Uterus (tissue), 4 donors: Measurements from ENCODE around the gene ACADL. TPM values are rescaled to one million over a fixed set of nuclear protein-coding genes. Genes with fewer than 3 reads are reported as not detected.

Source experiments
- DNase-seq, 2 donors: peaks; one replicate each; pipeline ENCODE4 v3.0.0-alpha.2; 2019 to 2020
- H3K27ac ChIP-seq, 2 donors: fragments of 200-600 bp; sonication (generic); 1 replicate in 1 of 2; 2 replicates in 1 of 2; pipeline ENCODE4 v1.5.1; 2016 to 2018
- H3K27me3 ChIP-seq, 2 donors: fragments of 200-600 bp; sonication (generic); one replicate each; pipeline ENCODE4 v1.5.1; 2018 to 2019; ENCODE audit warnings: control low read depth in 1 of 2
- H3K36me3 ChIP-seq, 2 donors: fragments of 200-600 bp; sonication (generic); one replicate each; pipeline ENCODE4 v1.5.1; 2019; ENCODE audit warnings: control low read depth in 1 of 2
- H3K4me1 ChIP-seq, 2 donors: fragments of 200-600 bp; sonication (generic); one replicate each; pipeline ENCODE4 v1.5.1; 2018 to 2019; ENCODE audit warnings: control low read depth in 1 of 2
- H3K4me3 ChIP-seq, 2 donors: fragments of 200-600 bp; sonication (generic); 1 replicate in 1 of 2; 2 replicates in 1 of 2; pipeline ENCODE4 v1.5.1; 2018 to 2019; ENCODE audit warnings: mild to moderate bottlenecking in 1 of 2
- H3K9me3 ChIP-seq, 2 donors: fragments of 200-600 bp; sonication (generic); one replicate each; pipeline ENCODE4 v1.5.1; 2019; ENCODE audit warnings: control low read depth in 1 of 2
- CTCF ChIP-seq, 4 experiments: fragments of 200-600 bp in 2 of 4; fragments of 450-650 bp in 2 of 4; sonication (generic) in 2 of 4; IDR thresholded peaks; one replicate each; pipeline ENCODE4 v1.5.1; 2016 to 2019; ENCODE audit warnings: antibody characterized with exemption in 4 of 4, mild to moderate bottlenecking in 2 of 4, moderate library complexity in 1 of 4
- POLR2A ChIP-seq, 2 donors: fragments of 450-650 bp; IDR thresholded peaks; one replicate each; pipeline ENCODE4 v1.6.1; 2016; ENCODE audit warnings: antibody characterized with exemption in 2 of 2, mild to moderate bottlenecking in 1 of 2, moderate library complexity in 1 of 2
- intact Hi-C: fragments of 100-400 bp; cut with DNase I; formaldehyde crosslinking; loops from one replicate; pipeline ENCODE4 v1.15.1; 2023; ENCODE audit warnings: low total_unique reads
- small RNA-seq: library from RNA; depleted of rRNA; stranded (forward); fragments of <200 nt; gene quantifications from one replicate; pipeline ENCODE3, GENCODE V24; 2016
- total RNA-seq, 4 donors: library from RNA; depleted of rRNA in 3 of 4; stranded (reverse); fragments of >200 nt in 3 of 4; gene quantifications; one replicate each; pipeline versions ENCODE4 v1.1.0 to v1.2.4, GENCODE V29; 2014 to 2023
- donor health status: DM: yes; HTN: yes; CAD: no.

The ACADL gene
- total RNA-seq, 4 donors from 2014 or later: 0.26 to 12.6 (median 8.1) TPM

DNA sequence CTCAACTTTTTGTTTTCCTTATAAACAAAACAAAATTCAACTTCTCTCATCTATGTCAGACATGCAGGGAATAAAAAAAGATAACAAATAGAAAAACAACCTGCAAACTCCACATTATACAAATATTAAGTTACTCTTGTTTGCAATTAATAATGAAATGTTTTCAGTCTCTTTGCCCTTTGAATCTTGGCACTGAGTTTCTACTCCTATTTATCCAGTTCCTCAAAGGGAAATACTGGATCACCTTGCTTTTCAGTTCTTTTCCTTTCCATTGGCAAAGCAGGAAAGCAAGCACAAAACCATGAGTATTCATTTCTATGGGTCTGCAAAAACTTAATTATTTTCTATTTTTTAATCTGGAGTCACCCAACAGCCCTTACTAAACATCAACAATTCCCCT is 77.6 kb downstream of the ACADL start:
- H3K4me1 ChIP-seq: no peaks in the 10 kb centered on the region
- no peaks in the 10 kb centered on the region for H3K9me3 ChIP-seq
- no peaks in the 10 kb centered on the region for H3K36me3 ChIP-seq
- DNase-seq: no peak
- no peaks in the 10 kb centered on the region for H3K27me3 ChIP-seq
- no peak for TF ChIP-seq CTCF (IDR thresholded peaks at IDR 0.05)
- TF ChIP-seq POLR2A (IDR thresholded peaks at IDR 0.05): no peak
- no peak overlapping the region for H3K27ac ChIP-seq
- intact Hi-C loops: no loop called here
- no peak overlapping the region for H3K4me3 ChIP-seq

Small RNA genes within 50 kb of the gene (small RNA-seq; reads per million reads assigned to genes)
- gene RF00019: not detected

Other genes with a start within 250 kb of the ACADL start
- 100 to 1,000 TPM in 2 of 4 donors, 10 to 100 TPM in 2; 37.1 to 116 (median 82.0) TPM for gene RPE, start 222.8 kb downstream of the ACADL start, total RNA-seq
- 10 to 100 TPM; 50.3 to 81.8 (median 55.2) TPM for gene KANSL1L, start 54.0 kb downstream of the ACADL start, total RNA-seq
- gene MYL1, start 89.7 kb upstream of the ACADL start, total RNA-seq: under 1 TPM in 2 of 4 donors, not detected in 2; 0.48 to 0.88 TPM